ENCODE measurements around the gene APBA2. TPM values are rescaled to one million over a fixed set of nuclear protein-coding genes. Genes with fewer than 3 reads are reported as not detected.

The APBA2 gene
- total RNA-seq, 1 experiment from 2014 or later = 11.2 TPM

- TF ChIP-seq ZNF425 (CRISPR knock-in tag; conservative IDR thresholded peaks at IDR 0.05) = no peak
- no peak for TF ChIP-seq NR2C2 (CRISPR knock-in tag; IDR thresholded peaks at IDR 0.05)
- no peak for TF ChIP-seq ATF6 (CRISPR knock-in tag; IDR thresholded peaks at IDR 0.05)
Measured at GRCh38 chr15:28888302-28888894, 2.6 kb downstream of the APBA2 start (continued).

GRCh38 chr15:28888900-28889299 is 3.1 kb downstream of the APBA2 start:
- H3K9me3 Mint-ChIP-seq = no peaks in the 10 kb centered on the region
- no peak overlapping the region for H3K4me3 Mint-ChIP-seq
- peaks cover 9% of the 10 kb centered on the region for H3K4me1 Mint-ChIP-seq
- POLR2A ChIA-PET = no interaction called here
- no peak overlapping the region for H3K27ac Mint-ChIP-seq
- TF ChIP-seq CBFB (CRISPR knock-in tag; IDR thresholded peaks at IDR 0.05; ENCODE audit: low read depth) (no peak), ATF3 (CRISPR knock-in tag; conservative IDR thresholded peaks at IDR 0.05) (no peak), CREB1 (CRISPR knock-in tag; IDR thresholded peaks at IDR 0.05) (no peak), FOXP1 (CRISPR knock-in tag; IDR thresholded peaks at IDR 0.05; ENCODE audit: borderline replicate concordance) (no peak), FOXJ3 (CRISPR knock-in tag; IDR thresholded peaks at IDR 0.05; ENCODE audit: borderline replicate concordance) (no peak), ATF1 (CRISPR knock-in tag; IDR thresholded peaks at IDR 0.05) (no peak)
- CTCF ChIA-PET = interaction anchor here (0.6 kb wide), 1 partner anchor 37 kb away, joined by 4 read pairs; no protein-coding TSS in a partner anchor
- DNase-seq (ENCODE audit: low spot score) (no peak), ATAC-seq (no peak)
- H3K27me3 Mint-ChIP-seq (ENCODE audit: low read depth) = peaks cover 33% of the 10 kb centered on the region
- H3K36me3 Mint-ChIP-seq = no peaks in the 10 kb centered on the region

- no peaks in the 10 kb centered on the region for H3K9me3 Mint-ChIP-seq
- ATAC-seq (no peak), DNase-seq (ENCODE audit: low spot score) (no peak)
- no peak overlapping the region for H3K4me3 Mint-ChIP-seq
- CTCF ChIA-PET = no interaction called here
- no peaks in the 10 kb centered on the region for H3K36me3 Mint-ChIP-seq
- POLR2A ChIA-PET = no interaction called here
- no peak overlapping the region for H3K27ac Mint-ChIP-seq
- peaks cover 29% of the 10 kb centered on the region for H3K27me3 Mint-ChIP-seq (ENCODE audit: low read depth)
- H3K4me1 Mint-ChIP-seq = peaks cover 9% of the 10 kb centered on the region
- TF ChIP-seq ZMAT4 (CRISPR knock-in tag; IDR thresholded peaks at IDR 0.05) (no peak), MLX (CRISPR knock-in tag; IDR thresholded peaks at IDR 0.05) (no peak), ZNF219 (CRISPR knock-in tag; IDR thresholded peaks at IDR 0.05; ENCODE audit: borderline replicate concordance) (no peak), ZNF396 (CRISPR knock-in tag; IDR thresholded peaks at IDR 0.05; ENCODE audit: borderline replicate concordance) (no peak), GABPB1 (CRISPR knock-in tag; IDR thresholded peaks at IDR 0.05) (no peak), USF2 (CRISPR knock-in tag; IDR thresholded peaks at IDR 0.05) (no peak), STAT6 (CRISPR knock-in tag; conservative IDR thresholded peaks at IDR 0.05; ENCODE audit: low read depth) (no peak), E2F1 (CRISPR knock-in tag; IDR thresholded peaks at IDR 0.05) (no peak), ELF4 (CRISPR knock-in tag; IDR thresholded peaks at IDR 0.05; ENCODE audit: low read depth) (no peak), PREB (CRISPR knock-in tag; IDR thresholded peaks at IDR 0.05; ENCODE audit: borderline replicate concordance) (no peak), IRF2 (CRISPR knock-in tag; IDR thresholded peaks at IDR 0.05; ENCODE audit: borderline replicate concordance, low read depth) (no peak), RELA (CRISPR knock-in tag; IDR thresholded peaks at IDR 0.05; ENCODE audit: borderline replicate concordance) (no peak)
Measured at GRCh38 chr15:28889346-28889745, 3.6 kb downstream of the APBA2 start.
